Uterus (tissue), 4 donors: Measurements from ENCODE around the gene MAPKAPK3. TPM values are rescaled to one million over a fixed set of nuclear protein-coding genes. Genes with fewer than 3 reads are reported as not detected.

ENCODE experiments used
- DNase-seq, 2 donors: peaks; one replicate each; pipeline ENCODE4 v3.0.0-alpha.2; 2019 to 2020
- H3K27ac ChIP-seq, 2 donors: fragments of 200-600 bp; sonication (generic); 1 replicate in 1 of 2; 2 replicates in 1 of 2; pipeline ENCODE4 v1.5.1; 2016 to 2018
- H3K27me3 ChIP-seq, 2 donors: fragments of 200-600 bp; sonication (generic); one replicate each; pipeline ENCODE4 v1.5.1; 2018 to 2019; ENCODE audit warnings: control low read depth in 1 of 2
- H3K36me3 ChIP-seq, 2 donors: fragments of 200-600 bp; sonication (generic); one replicate each; pipeline ENCODE4 v1.5.1; 2019; ENCODE audit warnings: control low read depth in 1 of 2
- H3K4me1 ChIP-seq, 2 donors: fragments of 200-600 bp; sonication (generic); one replicate each; pipeline ENCODE4 v1.5.1; 2018 to 2019; ENCODE audit warnings: control low read depth in 1 of 2
- H3K4me3 ChIP-seq, 2 donors: fragments of 200-600 bp; sonication (generic); 1 replicate in 1 of 2; 2 replicates in 1 of 2; pipeline ENCODE4 v1.5.1; 2018 to 2019; ENCODE audit warnings: mild to moderate bottlenecking in 1 of 2
- H3K9me3 ChIP-seq, 2 donors: fragments of 200-600 bp; sonication (generic); one replicate each; pipeline ENCODE4 v1.5.1; 2019; ENCODE audit warnings: control low read depth in 1 of 2
- CTCF ChIP-seq, 4 experiments: fragments of 200-600 bp in 2 of 4; fragments of 450-650 bp in 2 of 4; sonication (generic) in 2 of 4; IDR thresholded peaks; one replicate each; pipeline ENCODE4 v1.5.1; 2016 to 2019; ENCODE audit warnings: antibody characterized with exemption in 4 of 4, mild to moderate bottlenecking in 2 of 4, moderate library complexity in 1 of 4
- POLR2A ChIP-seq, 2 donors: fragments of 450-650 bp; IDR thresholded peaks; one replicate each; pipeline ENCODE4 v1.6.1; 2016; ENCODE audit warnings: antibody characterized with exemption in 2 of 2, mild to moderate bottlenecking in 1 of 2, moderate library complexity in 1 of 2
- intact Hi-C: fragments of 100-400 bp; cut with DNase I; formaldehyde crosslinking; loops from one replicate; pipeline ENCODE4 v1.15.1; 2023; ENCODE audit warnings: low total_unique reads
- total RNA-seq, 4 donors: library from RNA; depleted of rRNA in 3 of 4; stranded (reverse); fragments of >200 nt in 3 of 4; gene quantifications; one replicate each; pipeline versions ENCODE4 v1.1.0 to v1.2.4, GENCODE V29; 2014 to 2023
- donor health status: DM: yes; HTN: yes; CAD: no.

MAPKAPK3 gene
- total RNA-seq, 4 donors from 2014 or later: 22.0 to 39.1 (median 29.0) TPM

GRCh38 chr3:50674349-50675178 lies 57.6 kb downstream of the MAPKAPK3 start, which contains the start of gene DOCK3:
TSS of gene DOCK3 (plus strand) at chr3:50674927. CDS start at chr3:50675264, 337 bp downstream.
- intact Hi-C loops: no loop called here
- Histone ChIP-seq H3K27ac (no peak within 1 kb of the TSS), H3K4me1 (peaks cover 0 to 5% of the 10 kb centered on the region in 2 donors), H3K9me3 (no peaks in the 10 kb centered on the region), H3K27me3 (peaks cover 9 to 39% of the 10 kb centered on the region in 2 donors), H3K4me3 (peak within 1 kb of the TSS in 1 of 2 donors; percentile 36), H3K36me3 (no peaks in the 10 kb centered on the region)
- peak in 1 of 2 donors; percentile 61 for DNase-seq
- TF ChIP-seq CTCF (IDR thresholded peaks at IDR 0.05): no peak
- no peak for TF ChIP-seq POLR2A (IDR thresholded peaks at IDR 0.05)

- intact Hi-C loops: no loop called here
- H3K36me3 ChIP-seq: no peaks in the 10 kb centered on the region
- peaks cover 0 to 5% of the 10 kb centered on the region in 2 donors for H3K4me1 ChIP-seq
- H3K9me3 ChIP-seq: no peaks in the 10 kb centered on the region
- TF ChIP-seq CTCF (IDR thresholded peaks at IDR 0.05) (peak in 1 of 4 experiments; percentile 24), POLR2A (IDR thresholded peaks at IDR 0.05) (no peak)
- H3K27me3 ChIP-seq: peaks cover 9 to 39% of the 10 kb centered on the region in 2 donors
- DNase-seq: peak in 1 of 2 donors; percentile 24
- H3K4me3 ChIP-seq: peak overlapping the region in 1 of 2 donors; percentile 36
- H3K27ac ChIP-seq: no peak overlapping the region
These were observed 58.5 kb downstream of the MAPKAPK3 start for GRCh38 chr3:50675179-50676030.

DNA sequence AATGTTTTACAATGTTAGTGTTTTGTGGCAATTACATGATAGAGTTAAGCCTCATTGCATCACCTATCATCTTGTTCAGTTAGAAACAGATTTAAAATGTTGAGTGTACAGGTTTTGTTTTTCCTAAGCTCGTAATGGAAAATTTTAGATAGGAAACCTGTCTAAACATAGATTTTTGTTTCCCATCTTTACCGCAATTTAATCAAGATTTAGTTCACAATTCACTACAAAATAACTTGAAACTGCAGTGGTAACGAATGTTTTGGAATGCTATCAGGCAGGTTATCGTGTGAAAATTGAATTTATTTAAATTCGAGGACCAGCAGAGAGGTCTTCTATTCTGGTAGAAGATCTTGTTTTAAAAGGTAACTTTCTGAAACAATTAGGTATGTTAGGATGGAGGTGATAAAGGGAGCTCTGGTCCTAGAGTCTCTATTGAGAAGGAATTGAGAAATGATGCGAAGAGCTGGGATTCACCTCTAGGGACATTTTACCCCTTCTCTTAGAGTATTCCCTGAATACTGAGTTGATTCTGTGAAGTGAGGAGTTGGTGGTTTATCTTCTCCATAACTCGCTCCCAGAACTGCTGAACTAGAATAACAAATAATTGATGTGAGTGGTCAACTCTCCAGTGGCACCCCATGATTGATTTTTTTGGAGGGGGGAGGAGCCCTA lies 59.2 kb downstream of the MAPKAPK3 start:
- Histone ChIP-seq H3K27me3 (peaks cover 9 to 44% of the 10 kb centered on the region in 2 donors), H3K4me1 (peaks cover 0 to 5% of the 10 kb centered on the region in 2 donors), H3K9me3 (no peaks in the 10 kb centered on the region), H3K27ac (no peak overlapping the region), H3K36me3 (peaks cover 0 to 2% of the 10 kb centered on the region in 2 donors), H3K4me3 (no peak overlapping the region)
- intact Hi-C loops: no loop called here
- no peak for DNase-seq
- TF ChIP-seq CTCF (IDR thresholded peaks at IDR 0.05): no peak

GRCh38 chr3:50687127-50687751 lies 70.3 kb downstream of the MAPKAPK3 start:
- H3K4me3 ChIP-seq: no peak overlapping the region
- no peak for DNase-seq
- intact Hi-C loops: no loop called here
- H3K27me3 ChIP-seq: no peaks in the 10 kb centered on the region
- H3K4me1 ChIP-seq: no peaks in the 10 kb centered on the region
- H3K27ac ChIP-seq: no peak overlapping the region
- no peaks in the 10 kb centered on the region for H3K36me3 ChIP-seq
- no peaks in the 10 kb centered on the region for H3K9me3 ChIP-seq
- no peak for TF ChIP-seq POLR2A (IDR thresholded peaks at IDR 0.05)
- TF ChIP-seq CTCF (IDR thresholded peaks at IDR 0.05): no peak
